Astrocyte of the cerebellum (primary cell): ENCODE results near the gene C16orf90.
"Not testable (repeated sequence)": the region's sequence is repeated elsewhere in the genome, so short reads cannot be mapped to it uniquely, and the experiment has no call there.

Experiments
- DNase-seq: peaks from one replicate; pipeline ENCODE4 v3.0.0-alpha.2; 2011; ENCODE audit warnings: low read depth
- H3K4me3 ChIP-seq: 2 replicates; pipeline ENCODE4 v1.5.1; 2011; ENCODE audit warnings: mild to moderate bottlenecking, low read depth, low read length, moderate library complexity
- CTCF ChIP-seq: IDR thresholded peaks from 2 replicates; pipeline ENCODE4 v1.5.1; 2012; ENCODE audit warnings: low read length, low read depth, moderate library complexity, mild to moderate bottlenecking; ENCODE audit errors: missing control alignments
- in situ Hi-C: cut with HindIII; loops from 2 replicates; pipeline ENCODE4 v1.10.0; 2017; ENCODE audit warnings: low sequenced_read_pairs

Gene C16orf90

GRCh38 chr16:3480901-3481695, 14.2 kb downstream of the C16orf90 start:
- in situ Hi-C loops = no loop called here
- no peak for TF ChIP-seq CTCF
- no peak overlapping the region for H3K4me3 ChIP-seq
- no peak for DNase-seq

DNA sequence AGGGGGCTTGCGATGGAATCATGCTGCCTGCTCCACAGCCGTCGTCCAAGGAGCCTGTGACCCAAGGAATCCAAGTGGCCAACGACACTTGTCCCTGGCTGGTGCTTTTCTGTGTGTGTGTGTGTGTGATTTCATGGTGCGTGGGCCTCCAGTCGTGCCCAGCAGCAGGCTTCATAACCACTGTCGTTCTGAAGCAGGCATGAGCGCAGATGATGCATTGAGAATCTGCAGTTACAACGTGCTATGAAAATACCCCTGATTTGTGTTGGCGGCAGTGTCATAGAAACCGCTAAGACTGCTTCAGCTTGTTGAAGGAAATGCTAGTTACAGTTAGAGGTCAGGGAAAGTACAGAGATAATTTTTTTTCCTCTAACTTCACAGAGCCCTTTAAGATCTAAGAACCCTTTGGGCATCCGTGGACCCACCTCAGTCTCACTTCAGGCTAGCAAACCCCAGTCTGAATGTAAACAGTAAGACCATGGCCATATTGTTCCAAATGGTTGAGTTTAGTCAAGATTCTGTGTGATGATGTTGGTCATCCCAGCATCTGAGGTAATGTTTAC, 15.6 kb downstream of the C16orf90 start:
- in situ Hi-C loops = no loop called here
- no peak for DNase-seq
- no peak for TF ChIP-seq CTCF
- H3K4me3 ChIP-seq = no peak overlapping the region

DNA sequence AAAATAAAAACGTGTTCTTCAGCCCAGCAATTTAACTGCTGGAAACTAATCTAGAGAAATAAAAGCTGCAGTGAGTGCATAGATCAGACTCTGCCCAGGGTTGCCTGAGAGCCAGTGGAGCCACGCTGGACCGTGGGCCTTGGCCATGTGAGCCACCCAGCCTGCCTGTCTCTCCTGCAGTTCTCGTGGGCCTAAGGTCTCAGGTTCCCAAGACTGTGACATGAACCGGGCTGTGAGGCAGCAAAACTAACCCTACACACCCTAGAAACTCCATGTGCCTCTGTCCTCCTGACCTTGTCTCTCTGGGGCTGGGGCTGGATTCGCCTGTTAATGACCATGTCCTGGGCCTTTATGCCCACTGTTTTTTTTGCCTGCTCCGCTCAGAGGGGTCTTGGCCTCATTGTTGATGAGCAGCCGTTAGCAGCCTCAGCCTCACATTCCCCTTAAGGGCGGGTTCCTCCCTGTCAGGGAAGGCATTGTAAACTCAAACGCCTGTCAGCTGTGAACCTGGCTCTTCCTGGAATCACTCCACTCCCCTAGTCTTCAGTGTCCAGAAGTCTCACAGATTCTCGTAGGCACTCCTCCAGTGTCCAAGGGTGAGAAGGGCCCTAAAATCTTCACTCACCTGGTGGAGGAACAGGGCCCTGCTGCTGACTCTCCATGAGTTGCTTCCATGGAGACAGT, 16.9 kb downstream of the C16orf90 start:
- no peak for TF ChIP-seq CTCF
- in situ Hi-C loops = no loop called here
- no peak overlapping the region for H3K4me3 ChIP-seq
- no peak for DNase-seq

DNA sequence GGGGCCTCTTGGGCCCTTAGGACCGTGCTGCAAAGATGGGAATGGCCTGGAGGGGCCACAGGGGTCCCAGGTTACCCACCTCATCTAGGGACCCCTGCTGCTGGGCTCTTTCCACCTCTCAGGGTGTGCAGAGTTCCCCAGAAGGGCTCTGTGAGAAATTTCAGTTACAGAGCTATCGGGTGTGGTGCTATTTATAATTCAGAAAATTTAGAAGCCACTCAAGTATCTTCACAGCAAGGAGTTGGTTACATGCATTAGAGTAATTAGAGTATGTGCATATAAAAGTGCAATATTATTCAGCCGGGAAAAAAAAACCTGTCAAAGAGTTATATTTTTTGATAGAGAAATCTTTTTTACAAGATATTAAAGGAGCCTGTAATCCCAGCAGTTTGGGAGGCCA, 18.9 kb downstream of the C16orf90 start:
- DNase-seq = no peak
- H3K4me3 ChIP-seq = no peak overlapping the region
- no peak for TF ChIP-seq CTCF
- in situ Hi-C loops = no loop called here

- no peak for TF ChIP-seq CTCF
- H3K4me3 ChIP-seq = no peak overlapping the region
Measured at GRCh38 chr16:3475604-3476375, 19.5 kb downstream of the C16orf90 start.

GRCh38 chr16:3474870-3475269, 20.4 kb downstream of the C16orf90 start:
- in situ Hi-C loops, DNase-seq, H3K4me3 ChIP-seq: not testable (repeated sequence)

More at GRCh38 chr16:3475604-3476375, 19.5 kb downstream of the C16orf90 start:
- in situ Hi-C loops = no loop called here
- no peak for DNase-seq
